HG03432 (cell line): ENCODE data around the gene DAW1.

Experiments
- ATAC-seq: cut with Tn5 transposase; IDR thresholded peaks from one replicate; pipeline ENCODE4 v1.9.1; 2021; ENCODE audit warnings: mild to moderate bottlenecking, moderate library complexity; ENCODE audit not compliant: unreplicated experiment

Gene DAW1

DNA sequence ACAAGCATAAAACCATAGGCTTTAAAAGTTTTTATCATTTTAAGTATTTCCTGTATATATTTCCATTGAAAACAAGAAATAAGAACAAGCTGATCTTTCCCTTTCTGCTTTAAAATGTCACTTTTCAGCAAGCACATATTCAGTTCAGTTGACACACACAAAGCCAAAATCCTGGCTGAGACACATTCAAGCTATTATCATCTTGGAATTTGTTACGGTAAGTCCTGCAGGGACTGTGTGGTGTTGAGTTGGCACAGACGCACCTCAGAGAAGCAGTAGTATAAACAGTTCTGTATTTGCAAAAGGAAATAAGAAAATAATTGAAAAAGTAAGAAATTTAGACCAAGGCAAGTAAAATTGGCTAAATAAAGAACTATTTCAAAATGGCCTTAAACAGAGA is 10.4 kb upstream of the DAW1 start:
- no peak for ATAC-seq

DNA sequence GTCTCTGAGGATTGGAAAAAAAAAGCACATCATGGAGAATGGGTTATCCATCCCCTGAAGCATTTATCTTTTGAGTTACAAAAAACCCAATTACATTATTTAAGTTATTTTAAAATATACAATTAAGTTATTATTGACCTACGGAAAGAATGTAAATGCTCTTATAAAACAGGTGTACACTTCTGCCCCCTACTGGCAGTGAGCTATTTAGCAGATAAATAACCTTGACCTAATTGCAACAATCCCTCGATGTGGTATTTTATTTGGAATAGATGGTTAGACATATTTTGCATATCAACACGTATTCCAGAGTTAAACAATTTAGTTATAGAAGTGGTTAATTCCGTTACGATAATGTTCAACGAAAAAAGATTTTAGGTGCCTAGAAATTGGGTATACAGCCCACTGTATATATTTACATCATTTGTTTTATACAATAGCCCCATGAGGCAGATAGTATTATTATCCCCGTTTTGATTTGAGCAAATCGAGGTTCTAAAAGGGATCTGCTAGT is 9.1 kb upstream of the DAW1 start:
- no peak for ATAC-seq

DNA sequence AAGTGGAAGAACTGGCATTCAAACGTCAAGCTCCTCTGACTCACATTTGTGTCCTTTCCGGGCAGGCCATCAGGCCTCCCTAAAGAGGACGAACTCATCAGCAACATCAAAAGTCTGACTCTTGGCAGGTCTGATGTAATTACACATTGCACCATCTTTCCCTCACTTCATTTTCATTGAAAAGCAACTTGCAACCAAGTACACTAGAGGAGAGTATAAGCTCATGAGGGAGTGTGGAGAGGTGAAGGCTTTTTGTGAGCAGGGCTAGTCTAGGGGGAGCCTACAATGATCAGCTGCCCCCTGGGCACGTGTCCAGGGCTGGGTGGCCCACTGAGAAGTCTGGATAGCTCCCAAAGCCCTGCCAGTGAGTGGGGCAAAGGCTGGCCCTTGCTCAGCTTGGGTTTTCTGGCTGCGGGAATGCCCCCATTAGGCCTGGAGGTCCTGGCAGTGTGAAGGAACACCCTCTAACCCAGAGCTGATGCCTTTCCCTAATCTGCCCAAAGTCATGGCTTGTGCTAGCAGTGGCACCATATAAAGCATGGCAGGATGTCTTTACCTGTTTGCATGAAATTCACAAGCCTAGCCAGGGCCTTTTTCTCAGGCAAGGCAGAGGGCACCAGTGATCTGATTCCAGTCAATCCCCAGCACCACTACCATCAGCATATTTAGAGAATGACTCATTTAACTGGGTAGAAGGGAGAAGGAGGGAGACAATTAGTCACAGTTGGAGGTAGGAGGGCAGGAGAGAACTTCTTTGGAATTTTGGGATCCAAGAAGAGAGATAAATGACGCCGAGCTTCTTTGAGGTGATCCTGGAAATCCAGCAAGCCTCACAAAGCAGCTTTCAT is 8.5 kb upstream of the DAW1 start:
- ATAC-seq, result no peak

GRCh38 chr2:227864161-227864756 is 7.2 kb upstream of the DAW1 start:
- no peak for ATAC-seq

DNA sequence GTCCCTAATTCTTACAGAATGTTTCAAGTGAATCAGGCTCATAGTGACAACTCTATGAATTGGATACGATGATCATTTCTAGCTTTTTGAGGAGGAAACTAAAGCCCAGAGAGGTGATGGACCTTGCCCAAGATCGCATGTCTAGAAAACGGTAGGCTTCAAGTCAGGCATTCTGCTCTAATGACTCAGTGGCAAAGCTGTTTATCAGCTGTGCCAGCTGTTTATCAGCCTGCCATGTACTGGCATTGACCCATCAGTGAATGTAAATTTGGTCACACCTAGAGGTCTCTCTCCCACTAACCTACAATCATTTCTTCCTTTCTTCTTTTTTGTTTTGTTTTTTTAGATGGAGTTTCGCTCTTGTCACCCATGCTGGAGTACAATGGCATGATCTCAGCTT is 6.1 kb upstream of the DAW1 start:
- no peak for ATAC-seq

DNA sequence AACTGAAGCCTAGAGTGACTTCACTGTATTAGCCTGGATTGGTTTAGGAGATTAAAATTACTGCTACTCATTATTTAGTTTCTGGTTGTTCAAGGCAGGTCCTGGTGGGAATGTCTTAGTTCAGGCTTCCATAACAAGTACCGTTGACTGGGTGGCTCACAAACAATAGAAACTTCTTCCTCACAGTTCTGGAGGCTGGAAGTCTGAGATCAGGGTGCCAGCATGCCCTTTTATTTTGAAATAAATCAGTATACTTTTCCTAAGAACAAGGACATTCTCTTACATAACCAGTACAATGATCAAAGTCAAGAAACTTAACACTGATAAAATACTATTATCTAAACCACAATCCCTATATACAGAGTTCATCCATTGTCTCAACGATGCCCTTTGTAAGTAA is 4.0 kb upstream of the DAW1 start:
- ATAC-seq, result no peak

DNA sequence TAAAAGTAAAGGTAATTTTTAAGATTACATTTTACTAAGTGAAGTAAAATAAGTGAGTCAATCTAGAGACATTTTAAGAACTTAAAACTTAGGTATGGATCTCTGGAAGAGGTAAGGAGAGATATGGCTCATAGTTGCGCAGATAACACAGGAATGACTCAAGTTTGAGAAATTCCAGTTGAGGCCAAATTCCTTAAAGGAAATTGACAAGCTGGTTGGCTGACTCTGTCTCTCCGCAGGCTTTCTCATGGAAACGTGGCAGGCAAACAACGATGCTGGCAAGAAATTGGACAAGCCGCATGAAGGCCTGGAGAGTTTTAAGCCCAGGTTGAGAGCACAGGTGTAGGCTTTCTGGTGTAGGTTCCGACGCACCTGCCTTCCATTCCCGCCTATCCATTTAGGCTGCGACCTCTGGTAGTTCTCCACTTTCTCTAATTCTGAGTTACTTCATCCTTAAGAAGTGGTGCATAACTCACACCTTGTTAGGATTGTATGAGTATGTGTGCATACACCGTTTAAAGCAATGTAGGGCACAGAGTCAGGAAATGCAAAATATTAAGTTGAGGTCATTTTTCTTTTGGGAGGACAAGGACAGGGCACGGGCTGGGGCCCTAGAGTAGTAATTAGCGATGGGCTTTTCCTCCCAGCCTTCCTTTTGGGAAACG is 589 bp upstream of the DAW1 start:
- ATAC-seq, result no peak

- no peak for ATAC-seq
Measured at GRCh38 chr2:227872676-227873075, 1.2 kb downstream of the DAW1 start.

GRCh38 chr2:227876300-227876801 is 4.9 kb downstream of the DAW1 start:
- no peak for ATAC-seq

GRCh38 chr2:227877421-227878310 is 6.2 kb downstream of the DAW1 start:
- no peak for ATAC-seq

- no peak for ATAC-seq
Measured at GRCh38 chr2:227880460-227880859, 9.0 kb downstream of the DAW1 start.

GRCh38 chr2:227881866-227882517 is 10.6 kb downstream of the DAW1 start:
- peak; percentile 69 for ATAC-seq

DNA sequence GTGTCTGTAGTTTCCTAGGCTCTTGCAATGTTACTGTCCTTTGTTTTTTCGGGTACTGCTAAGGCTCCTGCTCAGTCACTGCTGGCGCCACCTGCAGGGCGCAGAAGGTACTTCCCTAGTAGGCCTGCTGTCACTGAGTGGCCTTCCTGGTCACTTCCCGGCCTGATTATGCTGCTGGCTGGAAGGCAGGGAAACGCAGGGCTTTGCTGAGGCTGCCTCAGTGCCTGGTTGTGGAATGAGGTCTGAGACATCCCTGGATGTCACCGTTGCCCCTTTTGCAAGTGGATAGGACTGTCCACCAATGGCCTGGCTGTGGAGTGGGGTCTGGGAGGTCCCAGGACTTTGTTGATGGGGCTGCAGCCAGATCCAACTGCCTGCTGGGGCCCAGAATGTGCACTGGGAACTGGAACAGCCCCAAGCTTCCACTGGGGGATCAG is 13.1 kb downstream of the DAW1 start:
- ATAC-seq, result peak; percentile 94

DNA sequence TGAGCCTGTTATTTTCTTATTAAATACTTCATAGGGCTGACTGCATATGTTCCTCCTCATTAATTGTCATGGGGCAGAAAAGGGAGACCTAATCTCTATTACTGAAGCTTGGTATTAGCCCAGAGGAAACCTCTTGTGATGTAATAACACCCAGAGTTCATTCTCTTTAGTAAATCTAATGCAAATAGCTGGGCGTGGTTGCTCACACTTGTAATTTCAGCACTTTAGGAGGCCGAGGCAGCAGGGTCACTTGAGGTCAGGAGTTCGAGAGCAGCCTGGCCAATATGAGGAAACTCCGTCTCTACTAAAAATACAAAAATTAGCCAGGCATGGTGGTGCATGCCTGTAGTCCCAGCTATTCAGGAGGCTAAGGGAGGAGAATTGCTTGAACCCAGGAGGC is 14.7 kb downstream of the DAW1 start:
- ATAC-seq, result no peak

- ATAC-seq, result no peak
Measured at GRCh38 chr2:227888289-227888688, 16.9 kb downstream of the DAW1 start.

DNA sequence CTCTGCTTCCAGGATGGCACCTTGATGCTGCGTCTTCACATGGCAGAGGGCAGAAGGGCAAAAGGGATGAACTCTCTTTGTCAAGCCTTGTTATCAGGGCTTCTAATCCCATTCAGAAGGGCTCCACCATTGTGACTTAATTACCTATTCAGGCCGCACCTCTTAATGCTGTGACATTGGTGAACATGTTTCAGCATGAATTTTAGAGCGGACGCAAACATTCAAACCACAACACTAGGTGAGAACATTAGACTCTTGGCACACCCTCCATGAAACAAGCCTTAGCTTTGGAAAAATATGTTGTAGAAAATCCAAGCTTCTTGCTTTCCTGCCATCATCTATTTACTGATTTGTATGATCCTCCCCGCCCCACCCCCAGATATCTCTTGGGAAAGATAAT is 17.9 kb downstream of the DAW1 start:
- no peak for ATAC-seq

DNA sequence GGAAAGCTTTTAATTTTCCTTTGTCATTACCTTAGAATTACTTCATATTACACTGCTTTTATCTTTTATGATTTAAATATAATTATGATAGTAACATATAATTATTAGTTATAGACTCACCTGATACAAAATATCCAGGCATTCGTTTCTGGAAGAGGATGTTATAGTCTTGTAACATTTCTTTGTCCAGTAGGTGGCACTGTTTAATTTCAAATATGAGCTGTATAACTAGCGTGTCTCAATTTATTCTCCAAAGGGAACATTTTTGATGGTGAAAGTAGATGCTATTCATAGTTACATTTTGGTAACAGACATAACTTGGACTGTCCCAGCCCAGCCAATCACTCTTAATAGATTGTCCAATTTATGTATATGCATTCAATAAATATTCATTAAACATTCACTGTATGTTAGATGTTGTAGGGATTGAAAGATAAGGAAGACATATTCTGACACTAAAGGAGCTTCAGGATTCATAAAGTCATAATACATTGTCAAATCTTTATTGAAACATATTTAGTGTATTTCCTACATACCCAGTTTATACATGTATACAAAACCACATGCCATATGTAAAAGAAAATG is 19.2 kb downstream of the DAW1 start:
- ATAC-seq, result peak; percentile 76

DNA sequence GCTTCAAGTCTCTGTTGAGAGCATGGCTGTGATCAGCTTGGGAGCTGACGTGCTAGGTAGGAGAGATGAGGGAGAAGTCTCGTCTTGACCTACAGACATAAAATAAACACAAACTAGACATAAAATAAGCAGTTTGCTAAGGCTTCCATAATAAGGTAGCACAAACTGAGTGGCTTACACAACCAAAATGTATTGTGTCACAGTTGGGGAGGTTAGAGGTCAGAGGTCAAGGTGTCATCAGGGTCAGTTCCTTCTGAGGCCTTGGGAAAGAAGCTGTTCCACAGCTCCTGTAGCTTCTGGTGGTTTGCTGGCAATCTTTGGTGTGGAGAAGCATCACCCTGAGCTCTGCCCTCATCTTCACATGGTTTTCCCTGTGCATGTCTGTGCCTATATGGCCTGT is 20.2 kb downstream of the DAW1 start:
- ATAC-seq, result no peak

DNA sequence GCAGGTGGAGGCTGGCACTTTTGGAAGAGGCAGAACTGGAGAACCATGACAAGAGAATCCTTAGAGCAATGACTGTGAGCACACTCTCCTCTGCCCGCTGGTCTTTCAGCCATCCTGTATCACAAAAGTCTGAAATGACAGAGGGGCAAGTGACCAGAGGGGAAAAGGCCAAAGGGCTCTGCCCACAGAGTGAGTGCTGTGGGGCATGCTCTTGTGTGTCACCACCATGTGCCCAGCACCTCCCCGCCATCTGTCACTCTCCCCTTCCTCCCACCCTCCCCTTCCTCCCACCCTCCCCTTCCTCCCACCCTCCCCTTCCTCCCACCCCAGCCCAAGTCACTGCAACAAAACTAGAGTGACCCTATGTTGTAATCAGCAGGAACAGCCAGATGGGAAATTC is 31.9 kb downstream of the DAW1 start:
- no peak for ATAC-seq

- no peak for ATAC-seq
Measured at GRCh38 chr2:227906991-227907390, 35.6 kb downstream of the DAW1 start.
